HS-5 (cell line): ENCODE measurements around the gene KRTAP5-4.
"Not testable (repeated sequence)": the region's sequence is repeated elsewhere in the genome, so short reads cannot be mapped to it uniquely, and the experiment has no call there.

Experiments used
- DNase-seq: peaks from one replicate; pipeline ENCODE4 v3.0.0-alpha.2; 2012; ENCODE audit warnings: low read depth

KRTAP5-4 gene, protein sequence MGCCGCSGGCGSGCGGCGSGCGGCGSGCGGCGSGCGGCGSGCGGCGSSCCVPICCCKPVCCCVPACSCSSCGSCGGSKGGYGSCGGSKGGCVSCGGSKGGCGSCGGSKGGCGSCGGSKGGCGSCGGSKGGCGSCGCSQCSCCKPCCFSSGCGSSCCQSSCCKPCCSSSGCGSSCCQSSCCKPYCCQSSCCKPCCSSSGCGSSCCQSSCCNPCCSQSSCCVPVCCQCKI

DNA sequence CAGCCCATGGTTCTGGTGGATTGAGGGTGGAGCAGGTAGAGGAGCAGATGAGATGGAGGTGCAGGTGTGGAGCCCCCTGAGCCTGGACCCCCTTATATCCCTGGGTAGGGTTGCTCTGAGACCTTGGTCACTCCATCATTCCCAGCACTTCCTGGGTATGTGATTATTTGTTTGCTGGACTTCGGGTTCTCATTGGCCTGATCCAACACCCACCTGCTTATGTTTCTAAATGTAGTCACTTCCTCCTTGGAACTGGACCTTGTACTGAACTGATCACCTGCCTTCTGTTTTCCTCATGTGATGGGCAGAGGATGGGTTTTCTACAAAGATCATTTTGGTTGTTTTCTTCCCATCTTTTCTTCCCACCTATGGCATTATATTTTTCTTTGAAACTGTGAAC is at the start of gene KRTAP5-4:
Gene KRTAP5-4, minus strand, starts transcription at position 53 of the 400 bp plus-strand sequence. Its CDS starts 45 bp downstream, at position 8.
- no peak for DNase-seq

DNA sequence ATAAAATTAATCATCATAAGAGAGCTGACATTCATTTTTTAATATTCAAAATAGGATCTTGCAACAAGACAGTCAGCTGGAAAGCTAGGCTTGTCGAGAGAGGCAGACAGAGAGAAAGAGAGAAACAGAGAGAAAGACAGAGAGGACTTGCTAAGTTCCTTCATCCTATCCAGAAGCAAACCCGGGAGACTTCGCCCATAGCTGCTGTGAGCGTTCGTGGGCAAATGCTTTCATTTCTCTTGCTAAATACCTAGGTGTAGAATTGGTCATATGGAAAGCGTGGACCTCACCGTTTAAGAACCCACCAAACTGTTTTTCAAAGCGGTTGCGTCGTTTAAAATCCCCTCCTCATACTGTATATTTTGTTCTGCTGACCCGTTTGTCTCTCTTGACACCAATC is 49.7 kb upstream of the KRTAP5-4 start:
- no peak for DNase-seq

DNA sequence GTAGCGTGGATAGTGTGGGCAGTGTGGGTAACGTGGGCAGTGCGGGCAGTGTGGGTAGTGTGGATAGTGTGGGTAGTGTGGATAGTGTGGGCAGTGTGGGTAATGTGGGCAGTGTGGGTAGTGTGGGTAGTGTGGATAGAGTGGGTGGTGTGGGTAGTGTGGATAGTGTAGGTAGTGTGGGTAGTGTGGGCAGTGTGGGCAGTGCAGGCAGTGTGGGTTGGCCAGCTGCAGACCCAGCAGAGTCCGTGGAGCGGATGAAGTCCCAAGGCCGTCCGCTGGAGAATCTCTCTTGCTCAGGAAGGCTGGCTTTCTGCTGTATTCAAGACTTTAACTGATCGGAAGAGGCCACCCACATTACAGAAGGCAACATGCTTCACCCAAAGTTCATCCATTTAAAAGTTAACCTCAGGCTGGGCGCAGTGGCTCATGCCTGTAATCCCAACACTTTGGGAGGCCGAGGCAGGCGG is 49.0 kb upstream of the KRTAP5-4 start:
- DNase-seq, result no peak

DNA sequence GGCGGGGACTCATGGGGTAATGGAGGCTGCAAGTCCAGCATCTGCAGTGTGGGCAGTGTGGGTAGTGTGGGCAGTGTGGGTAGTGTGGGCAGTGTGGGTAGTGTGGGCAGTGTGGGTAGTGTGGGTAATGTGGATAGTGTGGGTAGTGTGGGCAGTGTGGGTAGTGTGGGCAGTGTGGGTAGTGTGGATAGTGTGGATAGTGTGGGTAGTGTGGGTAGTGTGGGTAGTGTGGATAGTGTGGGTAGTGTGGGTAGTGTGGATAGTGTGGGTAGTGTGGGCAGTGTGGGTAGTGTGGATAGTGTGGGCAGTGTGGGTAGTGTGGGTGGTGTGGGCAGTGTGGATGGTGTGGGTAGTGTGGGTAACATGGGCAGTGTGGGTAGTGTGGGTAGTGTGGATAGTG is 48.5 kb upstream of the KRTAP5-4 start:
- not testable (repeated sequence) for DNase-seq

DNA sequence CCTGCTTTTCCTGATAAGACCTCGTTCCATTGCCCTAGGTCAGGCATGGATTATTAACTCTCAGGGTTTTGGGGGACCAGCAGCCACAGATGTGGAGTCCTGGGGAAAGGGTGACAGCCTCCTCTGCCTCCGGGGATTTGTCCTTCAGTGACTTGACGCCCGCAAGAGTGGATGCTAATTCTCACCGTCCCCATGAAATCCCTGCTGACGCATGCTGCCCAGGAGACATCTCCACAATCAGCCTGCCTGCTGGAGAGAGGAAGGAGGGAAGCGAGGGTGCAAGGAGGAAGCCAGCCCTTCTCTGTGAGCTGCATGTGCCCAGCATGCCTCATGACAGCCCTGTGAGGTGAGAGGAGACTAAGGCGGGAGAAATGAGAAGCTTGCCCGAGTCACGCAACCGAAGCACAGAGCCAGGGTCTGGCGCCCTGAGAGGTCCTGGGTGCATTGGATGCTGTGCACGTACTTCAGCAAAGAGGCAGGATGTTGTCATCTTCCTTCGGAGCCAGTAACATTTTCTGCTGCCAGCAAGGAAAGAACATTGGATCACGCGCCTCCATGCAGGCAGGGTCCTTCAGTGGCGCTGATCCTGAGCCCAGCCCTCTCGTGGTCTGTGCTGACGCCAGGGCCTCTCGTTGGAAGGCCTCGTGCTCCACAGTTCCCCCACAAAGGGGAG is 47.7 kb upstream of the KRTAP5-4 start:
- DNase-seq, result no peak

DNA sequence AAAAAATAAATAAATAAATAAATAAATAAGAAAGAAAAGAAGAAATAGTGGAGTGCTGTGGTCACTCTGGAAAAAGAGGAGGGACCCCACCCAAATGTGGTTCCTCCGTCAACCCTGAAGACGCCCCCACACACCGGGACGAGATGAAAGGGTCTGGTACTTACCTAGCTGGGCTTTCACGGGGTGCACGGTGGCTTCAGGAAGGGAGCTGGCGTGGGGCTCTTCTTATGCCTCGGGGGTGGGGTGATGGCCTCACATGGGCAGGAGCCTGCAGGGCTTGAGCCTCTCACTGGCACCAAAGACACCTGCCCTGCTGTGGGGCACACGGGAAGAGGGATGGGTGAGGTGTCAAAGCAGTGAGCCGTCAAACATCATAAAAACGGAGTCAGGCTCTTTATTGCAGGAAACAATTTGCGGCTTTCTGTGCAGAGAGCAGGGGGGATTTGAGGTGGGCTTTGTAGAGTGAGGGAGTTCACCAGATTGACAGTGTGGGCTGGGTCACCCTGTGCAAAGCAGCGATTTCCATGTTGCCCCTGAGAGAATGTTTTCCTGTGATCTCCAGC is 47.1 kb upstream of the KRTAP5-4 start:
- DNase-seq, result no peak

DNA sequence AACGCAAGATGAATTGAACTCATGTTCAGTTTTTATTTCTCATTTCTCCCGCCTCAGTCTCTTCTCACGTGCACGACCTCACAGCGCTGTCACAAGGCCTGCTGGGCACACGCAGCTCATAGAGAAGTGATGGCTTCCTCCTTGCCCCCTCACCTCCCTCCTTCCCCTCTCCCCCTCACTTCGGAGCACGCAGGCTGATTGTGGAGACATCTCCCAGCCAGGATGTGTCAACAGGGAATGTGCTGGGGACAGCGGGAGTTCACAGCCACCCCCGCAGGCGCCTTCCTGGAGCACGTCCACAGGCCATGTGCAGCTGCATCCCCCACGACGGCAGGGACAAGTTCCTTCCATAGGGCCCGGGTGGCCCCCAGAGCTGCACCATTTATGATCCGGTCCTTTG is 46.0 kb upstream of the KRTAP5-4 start:
- DNase-seq, result no peak

DNA sequence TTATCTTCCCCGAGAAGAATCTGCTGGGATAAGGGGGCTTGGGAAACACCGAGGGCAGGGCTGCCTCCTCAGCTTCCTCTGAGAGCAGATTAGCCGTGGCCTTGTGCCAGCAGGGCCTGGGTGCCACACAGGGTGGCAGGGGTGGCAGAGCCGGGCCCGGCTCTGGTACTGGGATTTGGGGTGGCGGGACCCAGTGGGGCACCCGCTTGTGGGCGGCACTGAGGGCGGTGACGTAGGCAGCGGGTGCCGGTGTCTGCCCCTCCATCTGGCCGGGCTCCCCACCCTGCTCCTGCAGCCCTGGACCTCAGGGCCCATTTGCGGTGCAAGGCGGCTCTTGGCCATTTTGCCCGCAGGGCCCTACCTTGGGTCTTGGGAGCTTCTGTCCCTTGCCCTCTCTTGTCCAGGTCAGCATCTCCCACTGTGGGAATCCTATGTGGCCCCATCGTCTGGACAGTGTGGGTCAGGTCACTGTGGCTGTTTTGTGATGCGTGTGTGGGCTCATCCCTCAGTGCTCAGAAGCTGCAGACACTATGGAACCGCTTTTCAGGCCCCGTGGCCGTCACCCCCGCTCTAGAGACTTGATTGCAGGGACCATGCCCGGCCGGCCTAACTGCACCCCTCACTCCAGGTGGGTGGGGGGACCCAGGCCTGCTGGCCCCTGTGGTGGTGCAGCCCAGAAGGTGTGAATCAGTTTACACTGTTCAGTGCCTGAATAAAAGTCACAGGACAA is 45.3 kb upstream of the KRTAP5-4 start:
- no peak for DNase-seq

DNA sequence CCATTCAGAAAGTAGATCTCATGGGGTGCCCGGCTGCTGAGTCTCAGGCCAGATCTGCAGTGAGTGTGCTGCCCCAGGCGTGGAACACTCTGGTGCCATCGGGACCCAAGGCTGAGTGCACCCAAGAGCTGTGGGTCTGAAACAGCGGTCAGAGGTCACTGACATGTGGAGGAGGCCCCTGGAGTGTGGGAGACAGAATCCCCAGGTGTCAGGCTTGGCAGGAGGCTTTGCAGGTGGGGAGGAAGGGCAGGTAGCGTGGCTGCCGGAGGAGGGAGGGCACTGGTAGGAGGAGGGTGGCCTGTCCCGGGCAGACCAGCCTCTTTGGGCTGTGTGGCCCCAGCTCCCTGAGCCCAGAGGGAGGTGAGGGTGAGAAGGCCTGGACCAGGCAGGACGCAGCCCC is 43.4 kb upstream of the KRTAP5-4 start:
- DNase-seq, result no peak

DNA sequence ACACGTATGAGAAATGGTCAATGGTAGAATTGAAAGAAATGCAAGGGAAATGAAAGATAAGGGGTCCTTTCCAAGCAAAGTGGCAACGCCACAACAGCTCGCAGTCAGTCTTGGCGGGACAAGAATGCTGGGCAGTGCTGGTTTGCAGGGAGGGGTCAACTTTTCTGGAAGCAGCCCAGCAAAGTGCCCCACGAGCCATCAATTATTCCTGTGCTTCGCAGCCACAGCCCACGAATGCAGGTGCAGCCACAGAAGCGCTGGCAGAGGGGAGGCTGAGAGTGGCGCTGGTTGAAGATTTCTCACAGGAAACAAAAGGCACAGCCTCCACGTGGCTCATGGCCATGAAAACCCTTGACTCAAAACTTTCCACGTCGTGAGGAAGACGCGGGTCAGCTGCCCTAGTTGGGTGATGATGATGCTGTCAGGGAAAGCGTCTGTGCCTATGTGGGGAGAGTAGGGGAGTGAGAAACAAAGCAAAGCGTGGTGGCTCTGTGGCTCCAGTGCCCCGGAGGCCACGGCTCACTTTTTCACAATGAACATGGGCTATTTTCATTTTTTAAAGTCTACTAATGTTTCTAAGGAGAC is 40.9 kb upstream of the KRTAP5-4 start:
- not testable (repeated sequence) for DNase-seq

DNA sequence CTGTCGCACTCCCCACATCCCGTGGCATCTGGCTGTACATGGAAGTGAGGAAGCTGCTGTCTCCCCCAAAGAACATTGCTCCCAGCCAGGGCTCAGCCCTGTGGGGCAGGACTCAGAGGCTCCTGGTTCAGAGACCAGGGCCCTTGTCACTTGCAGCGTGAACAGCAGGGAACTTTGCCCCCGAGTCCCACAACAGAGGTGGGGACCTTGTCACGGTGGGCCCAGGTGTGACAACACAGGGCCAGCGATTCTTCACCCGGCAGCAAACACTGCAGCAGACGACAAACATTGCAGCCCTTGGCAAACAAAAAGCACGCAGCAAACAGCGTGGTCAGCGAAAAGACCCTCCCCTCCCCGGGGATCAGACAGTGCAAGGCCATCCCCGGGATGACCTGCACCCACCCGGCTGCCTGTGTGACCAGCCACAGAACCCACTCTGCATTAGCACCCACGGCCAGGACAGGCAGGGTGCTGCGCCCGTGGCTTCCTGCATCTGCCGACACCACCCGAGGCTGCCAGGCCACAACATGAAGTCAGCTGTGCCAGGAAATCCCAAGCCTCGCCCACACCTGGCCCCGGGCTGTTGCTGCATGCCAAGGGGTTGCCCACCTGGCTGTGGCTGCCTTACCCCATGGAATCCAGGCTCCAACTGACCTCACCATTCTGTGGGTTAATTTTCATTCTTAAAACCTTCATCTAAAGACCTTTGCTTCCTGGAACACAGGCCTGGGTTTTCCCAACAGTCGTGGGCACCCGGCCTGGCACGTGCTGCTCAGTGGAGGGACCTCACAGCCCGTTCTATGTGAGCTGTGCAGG is 39.7 kb upstream of the KRTAP5-4 start:
- not testable (repeated sequence) for DNase-seq

DNA sequence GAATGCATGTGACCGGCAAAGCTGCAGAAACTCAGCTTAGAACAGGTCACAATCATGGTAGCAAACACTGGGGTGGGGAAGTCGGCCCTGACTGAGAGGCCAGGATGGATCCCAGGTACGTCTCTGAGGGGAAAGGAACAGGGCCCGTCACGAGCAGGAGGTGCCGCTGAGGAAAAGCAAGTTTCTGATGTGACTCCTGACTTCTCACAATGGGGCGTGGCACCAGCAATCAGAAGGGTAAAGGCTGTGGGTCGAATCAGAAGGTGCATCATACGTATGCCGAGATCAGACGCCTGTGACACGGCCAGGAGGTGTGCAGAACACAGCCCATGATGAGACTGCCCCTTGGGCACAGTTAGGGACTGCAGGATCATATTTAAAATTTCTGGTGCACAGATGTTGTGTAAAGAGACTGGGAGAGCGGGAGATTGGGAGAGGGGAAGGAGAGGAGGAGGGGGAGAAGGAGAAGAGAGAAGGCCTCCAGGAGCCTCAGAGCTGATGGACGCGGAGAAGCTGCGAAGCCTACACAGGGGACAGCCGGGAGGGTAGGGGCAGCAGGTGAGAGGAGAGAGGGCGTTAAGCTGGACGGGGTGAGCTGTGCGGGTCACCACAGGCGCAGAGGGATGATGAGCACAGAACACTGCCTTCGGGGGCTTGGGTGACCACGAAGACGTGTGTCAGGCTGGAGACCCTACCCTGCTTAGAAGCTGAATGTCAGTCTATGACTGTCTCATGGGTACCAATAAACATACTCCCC is 38.4 kb upstream of the KRTAP5-4 start:
- DNase-seq, result no peak

DNA sequence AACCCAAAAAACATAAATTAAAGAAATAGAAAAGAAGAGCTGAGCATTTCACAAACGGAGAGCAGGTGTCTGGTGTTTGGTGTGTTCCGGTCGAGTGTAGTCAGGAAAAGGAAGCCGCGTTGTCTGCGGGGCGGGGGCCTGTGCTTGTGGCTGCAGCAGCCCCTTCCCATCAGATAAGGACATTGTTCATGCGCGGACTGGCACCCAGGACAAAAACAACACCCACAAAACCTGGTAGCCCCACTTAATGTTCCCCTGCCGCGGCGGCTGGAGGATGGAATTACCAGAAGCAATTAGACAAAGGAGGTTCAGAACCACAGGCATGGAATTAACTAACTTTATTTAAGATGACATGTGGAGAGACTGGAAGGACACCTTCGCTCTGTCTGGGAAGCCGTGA is 37.6 kb upstream of the KRTAP5-4 start:
- no peak for DNase-seq

DNA sequence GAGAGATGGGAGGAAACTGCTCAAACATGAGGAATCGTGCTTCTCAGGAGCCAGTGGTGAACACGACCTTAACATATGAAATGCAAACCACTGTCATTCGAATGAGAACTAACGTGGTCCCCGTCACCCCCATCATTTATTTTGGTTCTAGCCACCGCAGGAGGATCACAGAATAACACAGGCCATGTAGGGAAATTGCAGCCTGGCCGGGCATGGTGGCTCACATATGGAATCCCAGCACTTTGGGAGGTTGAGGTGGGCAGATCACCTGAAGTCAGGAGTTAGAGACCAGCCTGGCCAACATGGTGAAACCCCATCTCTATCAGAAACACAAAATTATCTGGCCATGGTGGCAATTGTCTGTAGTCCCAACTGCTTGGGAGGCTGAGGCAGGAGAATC is 34.7 kb upstream of the KRTAP5-4 start:
- DNase-seq, result no peak

DNA sequence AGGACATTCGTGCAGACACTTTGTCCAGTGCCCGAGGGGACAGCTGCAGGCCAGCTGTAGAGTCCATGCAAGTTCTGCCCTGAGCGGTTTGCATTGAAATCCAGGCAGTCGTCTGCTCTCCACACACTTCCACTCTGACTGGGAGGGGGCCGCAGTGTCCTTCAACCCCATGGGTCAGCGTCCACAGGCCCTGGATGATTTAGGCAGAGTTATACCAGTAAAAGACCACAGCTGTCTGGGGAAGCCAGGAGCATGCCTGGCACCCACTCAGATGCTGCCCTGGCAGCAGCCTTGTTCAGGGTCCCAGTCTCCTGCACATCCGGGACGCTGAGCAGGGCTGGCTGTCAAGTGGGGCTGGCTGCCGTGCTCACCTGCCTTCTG is 34.1 kb upstream of the KRTAP5-4 start:
- no peak for DNase-seq

DNA sequence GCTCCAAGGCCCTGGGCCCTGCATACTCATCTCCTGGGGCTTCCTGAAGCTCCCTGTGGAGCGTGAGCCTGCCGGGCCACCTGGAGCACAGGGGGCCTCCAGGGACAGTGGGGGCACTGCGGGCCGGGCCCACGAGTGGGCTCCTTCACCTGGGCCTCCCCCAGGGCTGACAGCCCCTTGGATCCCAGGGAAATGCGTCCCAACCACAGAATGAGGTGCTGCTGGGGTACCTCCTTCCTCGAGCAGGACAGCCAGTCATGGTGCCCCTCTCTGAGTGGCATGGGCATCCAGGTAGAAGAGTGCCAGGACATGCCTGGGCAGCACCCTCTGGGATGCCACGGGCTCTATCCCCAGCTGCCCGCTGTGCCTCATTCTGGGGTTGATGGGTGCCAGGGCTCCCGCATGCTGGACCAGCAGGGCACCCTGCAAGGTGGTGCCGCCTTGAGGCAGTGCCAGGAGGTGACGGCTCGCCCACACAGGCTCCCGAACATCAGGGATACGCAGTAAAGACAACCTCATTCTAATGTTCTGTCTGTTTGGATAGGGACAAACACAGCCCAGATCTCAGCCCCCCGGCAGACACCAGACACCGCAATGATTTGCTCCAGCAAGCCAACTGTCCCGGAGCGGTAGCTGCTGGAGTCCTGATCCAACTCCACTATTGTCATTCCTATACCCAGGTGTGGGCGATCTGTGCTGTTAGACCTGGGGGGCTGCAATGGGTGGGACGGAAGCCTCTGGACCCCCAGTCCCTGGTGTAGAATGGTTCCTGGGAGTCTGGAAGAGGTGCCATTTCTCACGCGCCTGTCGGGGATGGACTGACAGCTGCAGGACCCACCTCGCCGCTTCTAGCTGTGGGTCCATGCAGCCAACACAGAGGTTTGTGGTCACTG is 33.5 kb upstream of the KRTAP5-4 start:
- no peak for DNase-seq

DNA sequence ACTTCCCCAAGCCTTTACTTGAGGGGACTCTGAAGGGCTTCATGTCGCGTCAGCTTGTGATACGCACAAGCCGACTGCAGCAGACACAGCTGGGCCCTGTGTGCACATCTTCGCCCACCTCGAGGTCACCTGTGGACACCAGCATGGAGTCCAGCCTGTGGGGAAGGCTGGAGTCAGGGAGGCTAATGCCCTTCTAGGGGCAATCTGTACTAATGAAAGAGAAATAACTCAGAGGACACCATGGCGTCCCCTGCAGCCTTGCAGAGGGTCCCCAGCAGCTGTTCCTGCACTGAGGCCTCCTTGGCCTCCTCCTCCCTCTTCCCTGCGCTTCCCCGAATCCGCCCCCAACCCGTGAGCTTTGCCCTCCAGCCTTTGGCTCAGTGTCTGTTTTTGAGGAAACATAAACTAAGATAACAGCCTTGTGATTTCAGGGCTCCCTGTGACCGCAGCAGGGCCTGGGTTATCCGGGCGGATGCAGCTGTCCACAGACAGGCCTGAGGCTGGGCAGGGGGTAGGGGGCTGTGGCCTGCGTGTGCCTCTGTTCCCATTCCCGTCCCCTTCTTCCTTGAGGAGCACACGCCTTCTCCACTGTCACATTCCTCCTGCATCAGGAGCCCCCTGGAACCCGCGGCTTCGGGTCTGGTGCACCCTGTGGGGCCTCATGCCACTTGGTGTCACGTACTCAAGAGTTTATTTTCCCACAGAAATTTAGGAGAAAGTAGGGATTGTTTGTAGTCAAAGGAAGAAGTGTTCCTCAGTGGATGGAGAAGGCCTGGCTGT is 32.6 kb upstream of the KRTAP5-4 start:
- no peak for DNase-seq

DNA sequence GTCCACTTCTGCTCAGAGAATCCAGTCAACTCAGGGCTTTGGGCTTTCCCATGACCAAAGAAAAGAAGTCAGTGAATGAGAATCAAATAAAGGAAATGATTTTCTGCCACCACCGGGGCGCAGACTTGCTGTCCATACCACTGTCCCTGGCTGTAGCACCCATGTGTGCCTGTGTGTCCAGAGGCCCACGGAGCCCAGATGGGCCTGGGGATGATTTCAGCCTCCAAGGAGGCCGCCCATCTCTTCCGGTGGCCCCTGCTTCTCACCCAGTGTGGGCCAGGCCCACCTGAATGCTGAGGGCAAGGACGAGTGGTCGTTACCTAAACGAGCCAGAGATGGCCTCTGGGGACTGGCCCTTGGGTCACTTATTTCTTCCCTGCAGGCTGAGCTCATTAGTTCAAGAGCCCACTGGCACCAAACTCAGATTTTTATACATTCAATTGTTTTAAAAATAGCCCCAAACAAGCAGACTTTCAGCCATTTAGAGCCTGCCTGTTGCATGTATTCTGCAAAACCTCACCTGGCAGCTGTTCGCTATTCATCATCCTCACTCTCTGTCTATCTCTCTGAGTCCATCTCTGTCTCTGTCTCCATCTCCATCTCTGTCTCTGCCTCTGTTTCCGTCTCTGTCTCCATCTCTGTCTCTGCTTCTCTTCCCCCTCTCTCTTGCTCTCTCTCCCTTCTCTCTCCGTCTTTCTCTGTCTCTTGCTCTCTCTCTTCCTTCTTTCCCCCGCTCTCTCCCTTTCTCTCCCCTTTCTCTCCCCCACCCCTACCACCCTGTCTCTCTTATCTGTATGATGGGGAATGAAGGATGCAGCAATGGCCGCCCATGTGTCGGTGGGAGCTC is 31.8 kb upstream of the KRTAP5-4 start:
- DNase-seq, result no peak
